Epidermal melanocyte (primary cell): Measurements from ENCODE around the gene TBC1D21.

Source experiments
- DNase-seq: peaks from one replicate; pipeline ENCODE4 v3.0.0; 2011; ENCODE audit warnings: low spot score; ENCODE audit not compliant: insufficient read length

Gene TBC1D21

DNA sequence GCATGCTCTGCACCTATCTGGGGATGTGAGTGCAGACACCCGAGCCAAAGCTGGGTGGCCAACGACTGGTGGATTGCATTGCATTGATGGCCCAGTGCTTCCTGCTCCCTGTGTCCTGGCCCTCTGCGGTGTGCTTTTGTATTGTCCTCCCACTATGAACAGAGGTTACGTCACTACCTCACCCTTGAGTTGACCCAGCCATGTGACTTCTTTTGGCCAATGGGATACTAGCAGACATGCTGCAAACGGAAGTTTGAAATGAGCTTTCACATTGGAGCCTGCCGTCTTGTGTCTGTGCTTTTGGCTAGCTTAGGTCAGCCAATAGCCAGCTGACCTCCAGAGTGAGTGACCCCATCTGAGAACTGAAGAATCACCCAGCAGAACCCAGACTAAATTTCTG, 15.3 kb upstream of the TBC1D21 start:
- no peak for DNase-seq

DNA sequence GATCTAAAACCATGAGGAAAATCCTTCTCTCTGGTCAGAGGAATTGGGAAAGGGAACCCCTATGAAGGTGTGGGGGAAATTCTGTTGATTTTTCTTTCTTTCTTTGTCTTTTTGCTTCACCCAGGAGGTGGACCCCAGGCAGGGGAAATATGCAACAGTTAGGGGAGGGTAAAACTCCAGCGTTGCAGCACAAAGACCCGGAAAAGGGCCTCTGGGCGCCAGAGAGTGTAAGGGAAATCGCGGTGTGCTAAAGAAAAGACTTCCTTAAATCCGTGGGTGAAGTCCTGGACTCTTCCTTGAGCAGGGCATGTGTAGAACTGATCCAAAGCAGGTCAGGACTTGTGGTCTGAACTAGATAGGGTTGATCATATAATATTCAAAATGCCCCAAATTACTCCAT, 11.1 kb upstream of the TBC1D21 start:
- DNase-seq = no peak

GRCh38 chr15:73865379-73865778, 8.0 kb upstream of the TBC1D21 start:
- DNase-seq = no peak

DNA sequence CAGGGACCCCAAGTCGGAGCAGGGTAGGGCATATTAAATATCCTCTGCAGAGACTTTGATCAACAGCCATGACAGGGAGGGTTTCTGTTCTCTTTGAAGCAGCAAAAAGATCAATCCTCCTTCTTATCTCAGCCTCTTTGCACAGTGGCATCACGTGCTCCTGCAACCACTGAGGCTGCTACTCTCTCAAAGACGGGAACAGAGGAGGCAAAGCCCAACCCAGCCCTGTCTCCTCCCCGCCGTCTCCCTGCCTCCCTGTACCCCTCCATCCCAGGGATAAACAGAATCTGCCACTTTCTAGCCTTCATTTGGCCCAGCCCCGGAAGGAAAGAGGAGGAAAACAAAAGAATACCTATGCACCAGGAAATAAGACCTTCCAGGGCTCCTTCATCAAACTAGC, 7.5 kb upstream of the TBC1D21 start:
- no peak for DNase-seq

DNA sequence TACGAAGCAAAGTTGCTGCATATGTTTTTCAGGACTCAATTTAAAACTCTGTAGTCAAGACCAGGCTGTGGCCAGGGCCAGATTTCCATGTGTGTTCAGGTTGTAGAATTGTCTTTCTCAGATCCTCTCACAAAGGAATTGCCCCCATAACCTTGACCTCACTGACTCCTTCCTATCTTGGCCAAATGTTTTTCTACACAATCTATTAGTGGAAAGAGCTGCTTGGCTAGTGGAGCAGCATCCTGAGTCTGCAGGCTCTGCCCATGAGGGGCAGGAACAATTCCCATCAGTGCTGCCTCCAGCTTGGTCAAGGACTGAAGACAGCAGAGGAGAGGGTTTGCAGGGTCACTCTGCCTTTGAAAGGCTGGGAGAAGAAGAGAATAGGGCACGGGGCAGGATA, 6.9 kb upstream of the TBC1D21 start:
- no peak for DNase-seq

DNA sequence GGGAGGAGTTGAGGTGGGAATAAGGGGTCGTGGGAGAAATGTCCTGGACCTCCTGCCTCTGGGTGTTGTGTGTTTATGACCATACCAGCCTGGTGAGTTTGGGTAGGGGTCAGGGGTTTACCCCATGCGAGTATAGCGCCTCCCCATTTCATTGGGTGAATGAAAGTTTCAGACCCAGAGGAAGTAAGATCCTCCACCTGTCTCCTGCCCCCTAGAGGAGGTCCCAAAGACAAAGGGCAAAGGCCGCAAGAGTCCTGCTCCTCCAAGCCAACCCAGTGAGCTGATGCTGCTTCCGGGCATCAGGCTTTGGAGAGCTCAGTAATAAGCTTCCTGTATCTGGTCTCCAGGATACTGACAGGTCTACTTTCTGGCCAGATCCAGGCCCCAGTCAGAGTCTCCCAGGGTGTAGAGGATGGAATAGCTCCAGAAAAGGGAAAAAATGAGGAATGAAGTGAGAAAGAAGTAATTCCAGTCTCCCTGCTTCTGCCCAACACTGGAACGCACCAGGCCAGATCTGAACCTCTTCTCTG, 6.4 kb upstream of the TBC1D21 start:
- DNase-seq = no peak

GRCh38 chr15:73867426-73867825, 5.9 kb upstream of the TBC1D21 start:
- DNase-seq = no peak

DNA sequence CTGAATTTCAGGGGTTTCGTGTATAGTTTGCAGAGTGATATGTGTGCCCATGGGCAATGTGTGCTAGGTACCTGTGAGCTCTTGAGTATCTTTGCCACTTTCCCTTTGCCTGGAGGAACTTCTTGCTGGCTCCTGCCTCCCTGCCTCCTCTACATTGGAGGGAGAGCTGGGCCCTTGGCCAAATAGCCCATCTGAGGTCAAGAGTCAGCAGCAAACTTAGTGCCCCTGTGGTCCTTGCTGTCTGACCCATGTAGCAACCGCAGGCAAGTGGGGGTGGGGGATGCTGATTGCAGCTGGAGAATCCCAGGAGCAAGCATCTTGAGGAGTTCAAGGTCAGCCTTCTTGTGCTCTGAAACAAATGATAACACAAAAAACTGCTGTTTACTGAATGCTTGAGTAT, 5.4 kb upstream of the TBC1D21 start:
- DNase-seq = no peak

DNA sequence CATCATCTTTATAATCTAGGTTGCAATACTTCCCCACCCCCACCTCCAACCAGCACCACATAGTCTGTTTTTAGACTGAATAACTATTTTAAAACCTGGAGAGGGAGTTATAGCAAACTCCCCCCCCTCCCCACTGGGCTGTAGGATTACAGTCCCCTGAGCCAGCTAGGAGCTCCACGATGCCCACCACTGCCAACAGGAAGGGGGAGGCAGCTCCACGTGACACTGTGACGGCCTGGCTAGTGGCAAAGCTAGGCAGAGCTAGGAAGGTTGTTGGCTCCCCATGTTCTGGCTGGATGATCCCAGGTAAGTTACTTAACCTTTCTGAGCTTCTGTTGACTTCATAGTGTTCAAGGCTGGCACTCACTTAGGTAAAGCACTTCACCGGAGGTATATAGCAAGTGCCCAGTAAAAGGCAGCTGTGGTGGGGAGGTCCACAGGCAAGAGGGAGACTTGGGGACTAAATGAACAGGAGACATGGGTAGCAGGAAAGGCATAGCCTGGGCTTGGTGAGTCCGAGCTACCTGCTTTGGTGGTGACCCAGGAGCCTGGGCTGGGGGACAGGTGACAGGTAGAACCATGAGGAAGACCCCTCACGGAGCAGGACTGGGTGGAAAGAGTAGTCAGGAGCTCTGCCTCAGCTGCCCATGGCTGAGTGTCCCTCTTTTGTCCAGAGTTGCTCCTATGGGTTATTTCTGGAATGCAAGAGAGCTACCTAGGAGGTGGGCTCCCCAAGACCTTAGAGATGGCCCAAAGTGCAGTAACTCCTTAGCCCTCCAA, 4.0 kb upstream of the TBC1D21 start:
- no peak for DNase-seq

- DNase-seq = no peak
Measured at GRCh38 chr15:73870700-73871408, 2.5 kb upstream of the TBC1D21 start.

- no peak for DNase-seq
Measured at GRCh38 chr15:73872346-73872745, 1.0 kb upstream of the TBC1D21 start.

GRCh38 chr15:73873889-73874511, 636 bp downstream of the TBC1D21 start:
- DNase-seq = no peak

GRCh38 chr15:73879426-73879825, 6.1 kb downstream of the TBC1D21 start:
- DNase-seq = no peak

DNA sequence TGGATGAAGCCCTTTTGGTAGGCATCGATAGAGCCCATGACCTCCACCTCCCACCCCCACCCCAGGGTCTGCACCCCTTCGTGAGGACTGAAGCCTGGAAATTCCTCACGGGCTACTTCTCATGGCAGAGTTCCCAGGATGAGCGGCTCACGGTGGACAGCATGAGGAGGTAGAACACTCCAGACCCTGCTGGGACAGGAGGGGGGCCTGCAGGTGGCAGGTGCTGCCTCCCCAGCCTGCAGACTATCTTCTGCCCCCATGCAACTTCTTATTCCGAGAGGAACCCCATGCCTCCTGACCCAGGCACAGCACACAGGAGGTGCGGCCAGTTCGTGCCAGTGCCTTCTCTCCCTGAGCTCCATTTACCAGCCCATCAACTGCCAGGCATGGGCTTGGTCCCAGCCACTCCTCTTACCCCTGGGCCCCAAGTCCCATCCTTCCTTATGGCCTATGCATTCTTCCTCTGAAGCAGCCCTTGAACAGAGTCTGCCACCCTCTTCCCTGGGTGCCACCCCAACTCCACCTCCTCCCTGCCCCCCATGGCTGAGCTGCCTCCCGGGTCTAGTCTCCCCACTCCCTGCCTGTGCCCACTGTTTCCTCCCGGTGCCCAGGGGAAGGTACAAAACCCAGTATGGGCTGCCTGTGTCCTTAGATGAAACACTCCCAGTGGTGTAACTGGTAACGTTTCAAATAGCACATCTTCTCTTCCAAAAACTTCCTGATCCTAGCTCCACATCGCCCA, 8.4 kb downstream of the TBC1D21 start:
- no peak for DNase-seq

- no peak for DNase-seq
Measured at GRCh38 chr15:73882761-73883419, 9.5 kb downstream of the TBC1D21 start.

- no peak for DNase-seq
Measured at GRCh38 chr15:73884159-73884558, 10.8 kb downstream of the TBC1D21 start.

GRCh38 chr15:73885954-73886700, 12.8 kb downstream of the TBC1D21 start:
- DNase-seq = no peak

DNA sequence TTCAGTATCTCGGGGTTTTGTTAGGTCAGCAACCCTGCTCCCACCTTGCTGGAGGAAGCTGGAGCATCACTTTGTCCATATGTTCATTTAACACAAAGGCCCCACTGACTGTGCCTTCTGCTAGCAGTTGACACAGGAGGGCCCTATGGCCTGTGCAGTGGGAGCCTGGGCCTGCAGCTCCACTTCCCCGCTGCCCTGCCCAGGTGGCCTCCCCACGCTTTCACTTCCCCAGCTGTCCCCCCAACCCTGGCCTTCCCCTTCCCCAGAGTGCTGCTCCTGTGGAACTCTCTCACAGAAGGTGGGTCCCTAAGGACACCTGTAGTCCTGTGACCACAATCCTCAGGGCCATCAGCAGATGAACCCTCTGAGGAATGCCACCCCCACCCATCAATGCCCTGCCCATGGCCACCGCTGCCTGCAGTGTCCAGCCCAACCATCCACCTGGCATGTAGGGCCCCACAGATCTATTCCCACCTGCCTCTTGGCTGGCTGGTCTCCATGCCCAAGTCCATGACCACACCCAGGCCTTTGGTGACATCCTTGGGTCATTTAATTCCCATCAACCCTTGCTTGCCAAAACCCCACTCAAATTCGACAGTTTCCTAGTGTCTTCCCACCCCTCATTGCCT, 13.5 kb downstream of the TBC1D21 start:
- no peak for DNase-seq

- DNase-seq = no peak
Measured at GRCh38 chr15:73887481-73887880, 14.1 kb downstream of the TBC1D21 start.
